SW480 (cell line): ENCODE data around the gene LIMA1.
A peak's percentile ranks its signal among the peaks of the same experiment; 100 is the strongest.
"Not testable (repeated sequence)": the region's sequence is repeated elsewhere in the genome, so short reads cannot be mapped to it uniquely, and the experiment has no call there.

Experiments used
- DNase-seq: peaks from one replicate; pipeline ENCODE4 v3.0.0-alpha.2; 2016; ENCODE audit warnings: low spot score

The LIMA1 gene

DNA sequence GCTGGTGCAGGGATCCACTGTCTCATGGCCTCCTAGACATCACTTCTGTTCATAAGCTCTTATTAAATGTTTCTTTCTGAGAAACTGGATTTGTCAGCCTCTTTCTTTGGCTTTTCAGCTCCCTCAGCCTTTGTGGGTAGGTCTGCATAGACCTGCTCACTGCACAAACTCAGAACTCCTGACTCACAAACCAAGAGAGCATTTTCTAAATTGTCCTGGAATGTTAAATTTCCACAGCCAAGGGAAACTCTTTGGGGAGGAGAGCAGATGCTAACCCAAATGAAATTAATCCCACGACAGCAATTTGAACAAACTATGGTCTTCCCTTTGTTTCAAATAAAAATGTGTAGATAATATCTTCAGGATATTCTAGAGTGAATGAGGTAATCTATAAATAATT, 96.6 kb downstream of the LIMA1 start:
- DNase-seq = no peak

GRCh38 chr12:50185970-50186663, 97.2 kb downstream of the LIMA1 start:
- DNase-seq = no peak

DNA sequence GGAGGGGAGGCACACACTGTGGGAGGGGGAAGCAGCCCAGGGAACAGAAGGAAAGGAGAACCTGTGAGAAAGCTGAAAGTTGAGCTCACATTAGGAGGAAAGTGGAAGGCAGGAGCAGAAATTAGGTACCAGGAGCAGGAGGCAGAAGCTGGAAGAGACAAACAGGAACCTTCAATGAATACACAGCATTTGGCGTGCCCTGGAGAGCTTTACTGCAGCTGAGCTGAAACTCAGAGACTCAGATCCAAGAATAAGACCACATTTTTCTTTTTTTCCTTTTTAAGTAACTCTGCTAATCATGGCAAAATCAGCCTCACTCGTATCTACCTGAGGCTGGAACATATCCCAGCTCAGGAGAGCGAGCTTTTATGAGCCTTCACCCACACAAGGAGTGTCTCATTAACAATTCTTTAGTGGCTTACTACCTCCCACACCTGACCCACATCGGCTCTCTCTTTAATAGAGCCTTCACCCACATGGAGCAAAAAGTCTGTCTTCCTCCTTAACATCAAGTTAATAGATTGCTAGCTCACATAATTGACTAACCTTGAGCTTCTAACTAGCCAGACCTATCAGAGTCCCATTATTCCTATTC, 97.9 kb downstream of the LIMA1 start:
- DNase-seq = no peak

- no peak for DNase-seq
These were observed 99.1 kb downstream of the LIMA1 start for GRCh38 chr12:50184261-50184660.

- DNase-seq = no peak
These were observed 100.9 kb downstream of the LIMA1 start for GRCh38 chr12:50182461-50182860.

- no peak for DNase-seq
These were observed 101.6 kb downstream of the LIMA1 start for GRCh38 chr12:50181691-50182090.

DNA sequence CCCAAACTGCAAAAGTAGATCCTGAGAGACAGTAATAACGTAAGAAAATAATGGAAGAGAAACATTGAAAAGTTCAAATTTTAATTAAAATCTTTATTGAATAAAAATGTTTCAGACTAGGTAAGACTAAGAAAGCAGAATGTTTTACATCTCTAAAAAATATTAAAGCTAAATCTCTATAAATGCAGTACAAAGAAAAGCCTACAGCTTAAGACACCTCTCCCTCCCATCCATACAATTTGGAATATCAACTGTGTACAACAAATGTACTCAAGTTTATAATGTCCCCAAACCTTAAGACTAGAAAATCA, 107.6 kb downstream of the LIMA1 start:
- no peak for DNase-seq

DNA sequence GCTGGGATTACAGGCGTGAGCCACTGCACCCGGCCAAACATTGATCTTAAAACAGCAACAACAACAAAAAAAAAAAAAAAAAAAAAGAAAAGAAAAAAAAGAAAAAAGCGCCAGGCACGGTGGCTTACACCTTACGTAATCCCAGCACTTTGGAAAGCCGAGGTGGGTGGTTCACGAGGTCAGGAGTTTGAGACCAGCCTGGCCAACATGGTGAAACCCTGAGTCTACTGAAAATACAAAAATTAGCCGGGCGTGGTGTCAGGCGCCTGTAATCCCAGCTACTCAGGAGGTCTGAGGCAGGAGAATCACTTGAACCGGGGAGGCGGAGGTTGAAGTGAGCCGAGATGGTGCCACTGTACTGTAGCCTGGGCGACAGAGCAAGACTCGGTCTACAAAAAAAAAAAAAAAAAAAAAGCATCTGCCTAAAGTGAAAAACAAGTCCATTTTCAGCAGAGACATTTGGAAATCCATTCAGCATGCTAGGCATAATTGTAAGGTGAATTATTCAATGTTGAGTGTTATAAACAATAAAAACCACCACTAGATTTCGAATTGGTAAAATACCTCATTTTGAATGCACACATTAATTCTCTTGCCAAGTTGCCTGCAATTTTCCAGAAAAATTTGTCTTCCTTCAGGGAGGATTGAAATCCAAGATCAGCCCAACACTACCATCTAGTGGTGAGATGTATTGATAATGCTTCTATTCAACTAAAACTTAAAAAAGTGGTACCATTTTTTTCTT, 108.2 kb downstream of the LIMA1 start:
- DNase-seq = peak; percentile 53

DNA sequence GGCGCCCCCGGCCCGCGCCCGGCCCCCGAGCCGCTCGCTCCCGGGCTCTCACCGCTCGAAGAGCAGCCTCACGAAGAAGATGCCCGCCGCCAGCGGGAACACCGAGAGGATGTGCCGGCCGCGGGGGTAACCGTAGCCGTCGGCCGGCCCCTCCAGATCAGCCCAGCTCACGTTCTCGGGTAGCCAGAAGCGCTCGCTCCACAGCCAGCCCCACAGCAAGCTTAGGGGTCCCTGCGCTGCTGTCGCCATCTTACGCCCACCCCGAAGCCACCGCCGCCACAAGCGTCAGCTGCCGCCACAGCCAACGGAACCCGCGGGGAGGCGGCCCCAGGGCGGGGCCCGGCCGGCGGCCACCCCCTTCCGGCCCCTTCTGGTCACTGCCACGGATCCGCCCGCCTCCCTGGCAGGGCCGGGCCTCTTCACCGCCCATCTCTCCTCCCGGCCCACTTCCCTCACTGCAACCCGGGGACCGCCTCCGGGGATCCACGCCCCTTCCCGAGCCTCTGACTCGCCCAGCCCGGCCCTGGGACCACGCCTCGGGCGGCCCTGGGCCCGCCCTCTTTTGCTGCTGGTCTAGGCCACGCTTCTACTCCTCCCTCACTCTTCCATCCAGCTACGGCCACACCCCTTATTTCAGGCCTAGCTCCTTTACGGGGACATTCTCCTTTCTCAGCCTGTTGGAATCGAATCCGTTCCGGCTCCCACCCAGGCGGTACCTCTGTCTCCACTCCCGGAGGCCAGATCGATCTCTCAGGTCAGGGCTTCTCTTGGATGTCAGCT, 116.1 kb downstream of the LIMA1 start, which contains the start of gene CERS5:
Gene CERS5, minus strand, starts transcription at position 321 of the 780 bp plus-strand sequence. Its CDS starts 72 bp downstream, at position 249.
- DNase-seq = peak; percentile 98

DNA sequence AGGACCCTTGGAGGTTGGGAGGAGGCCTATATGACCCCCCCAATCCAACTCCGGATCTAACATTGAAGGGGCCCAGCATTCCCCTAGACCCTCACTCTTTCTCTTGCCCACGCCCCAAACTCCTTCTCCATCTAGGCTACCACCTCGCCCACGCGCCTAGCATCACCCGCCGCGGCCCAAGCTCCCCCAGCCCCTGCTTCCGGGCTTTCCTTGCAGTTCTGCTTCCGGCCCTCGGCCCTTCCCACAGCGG, 116.6 kb downstream of the LIMA1 start:
- peak; percentile 17 for DNase-seq

GRCh38 chr12:50164963-50165362, 118.4 kb downstream of the LIMA1 start:
- no peak for DNase-seq

DNA sequence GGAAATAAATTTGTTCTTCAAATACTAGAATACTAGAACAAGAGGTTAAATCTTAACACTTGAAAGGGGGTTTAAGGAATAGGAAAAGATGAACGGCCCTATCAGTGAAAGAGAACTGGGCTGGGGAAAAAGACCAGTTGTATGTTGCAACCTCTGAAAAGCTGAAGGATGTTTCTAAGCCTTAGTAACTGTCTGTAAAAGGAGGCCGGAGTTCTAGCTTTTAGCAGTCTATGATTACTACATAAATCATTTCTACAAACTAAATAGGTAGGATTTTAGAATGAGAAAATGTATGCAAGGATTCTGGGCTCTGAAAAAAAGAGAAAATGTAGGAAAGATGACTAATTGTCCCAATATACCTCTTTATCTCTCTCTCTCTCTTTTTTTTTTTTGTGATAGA, 121.1 kb downstream of the LIMA1 start:
- DNase-seq = no peak

DNA sequence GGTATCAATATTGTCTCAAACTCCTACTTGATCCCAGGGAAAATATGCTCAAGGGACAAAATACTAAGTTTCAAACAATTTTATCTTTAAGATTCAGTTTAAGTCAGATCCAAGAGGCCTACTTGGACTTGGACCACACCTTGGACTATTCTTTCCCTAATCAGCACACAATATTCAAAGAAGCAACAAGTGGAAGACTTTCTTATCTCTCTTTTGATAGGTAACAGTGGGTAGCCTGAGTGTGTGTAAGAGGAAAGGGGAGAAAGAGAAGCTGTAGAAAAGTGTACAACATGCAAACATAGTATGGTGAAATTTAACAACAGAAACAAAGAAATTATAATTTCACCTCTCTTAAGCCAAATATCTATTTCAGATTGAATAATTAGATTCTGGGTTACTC, 122.7 kb downstream of the LIMA1 start:
- no peak for DNase-seq

DNA sequence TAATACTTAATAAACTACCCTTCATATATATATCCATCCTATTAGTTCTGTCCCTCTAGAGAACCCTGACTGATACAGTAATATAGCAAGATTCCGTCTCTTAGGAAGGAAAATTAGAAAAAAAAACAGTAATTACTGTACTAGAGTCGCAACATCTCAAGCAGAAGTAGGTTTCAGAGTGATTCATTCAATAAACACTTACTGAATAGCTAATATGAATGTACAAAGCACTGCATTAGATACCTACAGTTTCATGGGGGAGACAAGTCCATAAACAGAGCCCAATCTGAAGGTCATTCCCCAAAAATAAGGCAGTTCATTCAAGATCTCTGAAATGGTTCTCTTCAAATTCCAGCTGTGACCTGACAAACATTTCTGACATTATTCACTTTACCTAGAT, 126.1 kb downstream of the LIMA1 start:
- no peak for DNase-seq

- DNase-seq = no peak
These were observed 126.7 kb downstream of the LIMA1 start for GRCh38 chr12:50156641-50157040.

DNA sequence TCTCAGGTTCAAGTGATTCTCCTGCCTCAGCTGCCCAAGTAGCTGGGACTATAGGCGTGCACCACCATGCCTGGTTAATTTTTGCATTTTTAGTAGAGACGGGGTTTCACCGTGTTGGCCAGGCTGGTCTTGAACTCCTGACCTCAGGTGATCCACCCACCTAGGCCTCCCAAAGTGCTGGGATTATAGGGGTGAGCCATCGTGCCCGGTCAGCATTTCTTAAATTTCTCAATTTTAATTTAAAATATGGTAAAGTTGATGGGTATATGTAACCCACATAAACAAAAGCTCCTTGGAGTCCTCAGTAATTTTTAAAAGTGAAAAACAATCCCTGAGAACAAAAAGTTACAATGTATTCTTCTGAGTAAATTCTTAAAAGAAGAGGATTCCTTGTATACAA, 128.4 kb downstream of the LIMA1 start:
- DNase-seq = not testable (repeated sequence)

DNA sequence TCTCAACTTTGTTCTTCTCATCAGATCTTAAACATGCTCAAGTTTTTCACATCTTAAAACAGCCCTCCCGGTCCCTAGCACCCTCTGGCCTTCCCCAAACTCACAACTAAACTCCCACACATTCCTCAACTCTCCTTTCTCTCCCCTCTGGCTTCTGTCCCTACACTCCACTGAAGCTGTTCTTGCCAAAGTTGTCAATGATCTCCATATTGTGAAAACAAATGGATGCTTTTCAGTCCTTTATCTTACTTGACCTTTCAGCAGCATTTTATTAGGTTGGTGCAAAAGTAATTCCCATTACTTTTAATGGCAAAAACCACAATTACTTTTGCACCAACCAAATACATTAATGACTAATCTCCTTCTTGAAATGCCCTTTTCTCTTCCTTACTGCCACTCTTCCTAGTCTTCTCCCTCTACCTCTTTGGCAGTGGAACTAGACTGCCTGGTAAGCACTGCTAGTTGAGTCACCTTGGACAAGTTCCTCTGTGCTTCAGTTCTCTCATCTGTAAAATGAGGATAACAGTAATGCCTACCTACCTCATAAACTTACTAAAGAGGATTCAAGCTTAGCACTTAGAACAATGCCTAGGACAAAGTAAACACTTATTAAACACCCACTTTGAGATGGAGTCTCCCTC, 132.2 kb downstream of the LIMA1 start:
- DNase-seq = no peak

DNA sequence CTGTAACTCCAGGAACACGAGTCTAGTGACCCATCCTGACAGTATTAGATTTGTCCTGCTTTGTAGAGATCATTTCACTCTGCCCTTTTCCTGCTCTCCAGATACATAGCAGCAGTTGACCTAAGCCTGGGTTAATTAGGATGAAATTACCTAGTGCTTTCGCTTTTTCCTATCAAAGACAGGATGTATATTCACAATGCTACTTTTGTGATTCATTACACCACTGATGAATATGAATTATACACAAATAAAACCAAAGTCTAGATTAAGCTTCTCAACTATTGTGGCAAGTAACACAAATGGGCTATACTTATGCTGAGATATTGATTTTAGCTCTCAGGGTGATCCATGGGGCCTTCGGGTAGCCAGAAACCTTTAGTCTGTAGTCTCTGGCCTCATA, 134.0 kb downstream of the LIMA1 start:
- DNase-seq = no peak

GRCh38 chr12:50148011-50148410, 135.3 kb downstream of the LIMA1 start:
- not testable (repeated sequence) for DNase-seq

DNA sequence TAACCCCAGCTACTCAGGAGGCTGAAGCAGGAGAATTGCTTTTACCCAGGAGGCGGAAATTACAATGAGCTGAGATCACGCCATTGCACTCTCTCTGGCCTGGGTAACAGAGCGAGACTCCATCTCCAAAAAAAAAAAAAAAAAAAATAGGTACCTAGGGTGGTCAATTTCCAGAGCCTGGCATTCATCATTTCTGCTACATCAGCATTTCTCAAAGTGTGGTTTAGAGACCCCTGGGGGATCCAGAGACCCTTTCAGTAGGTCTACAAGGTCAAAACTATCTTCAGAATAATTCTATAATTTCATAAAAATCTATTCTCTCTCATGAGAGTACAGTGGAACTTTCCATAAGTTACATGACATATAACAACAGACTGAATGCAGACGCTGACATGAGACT, 136.0 kb downstream of the LIMA1 start:
- no peak for DNase-seq

GRCh38 chr12:50145439-50145838, 137.9 kb downstream of the LIMA1 start:
- no peak for DNase-seq

- no peak for DNase-seq
These were observed 140.3 kb downstream of the LIMA1 start for GRCh38 chr12:50142993-50143392.
